Measurements from ENCODE around the gene RNU1-2. TPM values are rescaled to one million over a fixed set of nuclear protein-coding genes. Genes with fewer than 3 reads are reported as not detected.
"Not testable (repeated sequence)": the region's sequence is repeated elsewhere in the genome, so short reads cannot be mapped to it uniquely, and the experiment has no call there.

Gene RNU1-2
- polyA plus RNA-seq, 3 donors = not detected

GRCh38 chr1:16891057-16891456 is 4.7 kb upstream of the RNU1-2 start:
- H3K27me3 ChIP-seq (ENCODE audit: control insufficient read depth in 2 of 2, insufficient read depth in 2 of 2, low read length in 2 of 2); H3K4me2 ChIP-seq (replicated peaks; ENCODE audit: extremely low read depth, low read length, poor library complexity, severe bottlenecking); H3K36me3 Mint-ChIP-seq; H3K9me3 Mint-ChIP-seq; H2AFZ ChIP-seq (ENCODE audit: insufficient read depth, low read depth, low read length, poor library complexity, severe bottlenecking); DNase-seq; H4K20me1 ChIP-seq (ENCODE audit: insufficient read depth, low read length); H3K27ac Mint-ChIP-seq; intact Hi-C loops (cut with micrococcal nuclease); H3K9ac ChIP-seq (ENCODE audit: insufficient read depth, low read length, poor library complexity, severe bottlenecking); H3K4me3 Mint-ChIP-seq; H3K27me3 Mint-ChIP-seq (ENCODE audit: low read depth in 3 of 3); H3K4me3 ChIP-seq (replicated peaks in 1 of 3; ENCODE audit: low read depth in 2 of 3, low read length in 3 of 3); H3K79me2 ChIP-seq (ENCODE audit: insufficient read depth, low read length); H3K9me3 ChIP-seq (replicated peaks in 1 of 2; ENCODE audit: control insufficient read depth in 1 of 2, insufficient read depth in 1 of 2, low read length in 2 of 2); H3K36me3 ChIP-seq (replicated peaks in 1 of 2; ENCODE audit: control insufficient read depth in 1 of 2, insufficient read depth in 2 of 2, low read length in 2 of 2); H3K27ac ChIP-seq (ENCODE audit: low read depth in 1 of 2, low read length in 2 of 2): not testable (repeated sequence)
- H3K4me1 ChIP-seq (ENCODE audit: control insufficient read depth in 1 of 2, insufficient read depth in 2 of 2, low read length in 2 of 2) = peaks cover 12 to 23% of the 10 kb centered on the region in 2 donors
- 88% methylated on average over 2 of the region's 4 CpGs for WGBS (ENCODE audit: insufficient coverage)
- H3K4me1 Mint-ChIP-seq = peaks cover 20% of the 10 kb centered on the region

- H3K36me3 Mint-ChIP-seq; H3K27me3 Mint-ChIP-seq (ENCODE audit: low read depth in 3 of 3); intact Hi-C loops (cut with micrococcal nuclease); H3K9me3 ChIP-seq (replicated peaks in 1 of 2; ENCODE audit: control insufficient read depth in 1 of 2, insufficient read depth in 1 of 2, low read length in 2 of 2); H3K9ac ChIP-seq (ENCODE audit: insufficient read depth, low read length, poor library complexity, severe bottlenecking); H3K4me3 Mint-ChIP-seq; H3K27me3 ChIP-seq (ENCODE audit: control insufficient read depth in 2 of 2, insufficient read depth in 2 of 2, low read length in 2 of 2); H3K9me3 Mint-ChIP-seq; H2AFZ ChIP-seq (ENCODE audit: insufficient read depth, low read depth, low read length, poor library complexity, severe bottlenecking); H3K36me3 ChIP-seq (replicated peaks in 1 of 2; ENCODE audit: control insufficient read depth in 1 of 2, insufficient read depth in 2 of 2, low read length in 2 of 2); H3K79me2 ChIP-seq (ENCODE audit: insufficient read depth, low read length); DNase-seq; H3K4me3 ChIP-seq (replicated peaks in 1 of 3; ENCODE audit: low read depth in 2 of 3, low read length in 3 of 3); H3K4me2 ChIP-seq (replicated peaks; ENCODE audit: extremely low read depth, low read length, poor library complexity, severe bottlenecking); H3K27ac ChIP-seq (ENCODE audit: low read depth in 1 of 2, low read length in 2 of 2); H4K20me1 ChIP-seq (ENCODE audit: insufficient read depth, low read length): not testable (repeated sequence)
- H3K4me1 ChIP-seq (ENCODE audit: control insufficient read depth in 1 of 2, insufficient read depth in 2 of 2, low read length in 2 of 2) = peaks cover 23 to 36% of the 10 kb centered on the region in 2 donors
- WGBS (ENCODE audit: insufficient coverage) = 54% methylated on average over 3 of the region's 6 CpGs
- Mint-ChIP-seq H3K4me1 (peaks cover 33% of the 10 kb centered on the region), H3K27ac (peak overlapping the region in 1 of 7 donors; percentile 17)
Measured at GRCh38 chr1:16892978-16893525, 2.7 kb upstream of the RNU1-2 start.

GRCh38 chr1:16893796-16894195 is 2.0 kb upstream of the RNU1-2 start:
- H3K27ac ChIP-seq (ENCODE audit: low read depth in 1 of 2, low read length in 2 of 2); intact Hi-C loops (cut with micrococcal nuclease); H3K27me3 Mint-ChIP-seq (ENCODE audit: low read depth in 3 of 3); H4K20me1 ChIP-seq (ENCODE audit: insufficient read depth, low read length); H3K4me3 Mint-ChIP-seq; H3K9me3 Mint-ChIP-seq; H3K4me3 ChIP-seq (replicated peaks in 1 of 3; ENCODE audit: low read depth in 2 of 3, low read length in 3 of 3); H3K27me3 ChIP-seq (ENCODE audit: control insufficient read depth in 2 of 2, insufficient read depth in 2 of 2, low read length in 2 of 2); H3K4me2 ChIP-seq (replicated peaks; ENCODE audit: extremely low read depth, low read length, poor library complexity, severe bottlenecking); DNase-seq; H3K27ac Mint-ChIP-seq; H3K9ac ChIP-seq (ENCODE audit: insufficient read depth, low read length, poor library complexity, severe bottlenecking); H3K36me3 Mint-ChIP-seq; H3K36me3 ChIP-seq (replicated peaks in 1 of 2; ENCODE audit: control insufficient read depth in 1 of 2, insufficient read depth in 2 of 2, low read length in 2 of 2); H3K9me3 ChIP-seq (replicated peaks in 1 of 2; ENCODE audit: control insufficient read depth in 1 of 2, insufficient read depth in 1 of 2, low read length in 2 of 2); H2AFZ ChIP-seq (ENCODE audit: insufficient read depth, low read depth, low read length, poor library complexity, severe bottlenecking); H3K79me2 ChIP-seq (ENCODE audit: insufficient read depth, low read length): not testable (repeated sequence)
- H3K4me1 ChIP-seq (ENCODE audit: control insufficient read depth in 1 of 2, insufficient read depth in 2 of 2, low read length in 2 of 2) = peaks cover 19 to 29% of the 10 kb centered on the region in 2 donors
- H3K4me1 Mint-ChIP-seq = peaks cover 26% of the 10 kb centered on the region
- WGBS (ENCODE audit: insufficient coverage) = 86% methylated on average over 1 of the region's 4 CpGs

GRCh38 chr1:16894338-16894737 is 1.4 kb upstream of the RNU1-2 start:
- H3K27ac ChIP-seq (ENCODE audit: low read depth in 1 of 2, low read length in 2 of 2); H3K9ac ChIP-seq (ENCODE audit: insufficient read depth, low read length, poor library complexity, severe bottlenecking); H3K4me3 ChIP-seq (replicated peaks in 1 of 3; ENCODE audit: low read depth in 2 of 3, low read length in 3 of 3); H3K4me3 Mint-ChIP-seq; intact Hi-C loops (cut with micrococcal nuclease); DNase-seq; H3K36me3 Mint-ChIP-seq; H3K9me3 Mint-ChIP-seq; H3K36me3 ChIP-seq (replicated peaks in 1 of 2; ENCODE audit: control insufficient read depth in 1 of 2, insufficient read depth in 2 of 2, low read length in 2 of 2); H3K27me3 ChIP-seq (ENCODE audit: control insufficient read depth in 2 of 2, insufficient read depth in 2 of 2, low read length in 2 of 2); H3K4me2 ChIP-seq (replicated peaks; ENCODE audit: extremely low read depth, low read length, poor library complexity, severe bottlenecking); H3K79me2 ChIP-seq (ENCODE audit: insufficient read depth, low read length); H4K20me1 ChIP-seq (ENCODE audit: insufficient read depth, low read length); H3K27me3 Mint-ChIP-seq (ENCODE audit: low read depth in 3 of 3); H2AFZ ChIP-seq (ENCODE audit: insufficient read depth, low read depth, low read length, poor library complexity, severe bottlenecking); H3K9me3 ChIP-seq (replicated peaks in 1 of 2; ENCODE audit: control insufficient read depth in 1 of 2, insufficient read depth in 1 of 2, low read length in 2 of 2): not testable (repeated sequence)
- Mint-ChIP-seq H3K27ac (peak overlapping the region in 1 of 7 donors; percentile 64), H3K4me1 (peaks cover 23% of the 10 kb centered on the region)
- peaks cover 18 to 27% of the 10 kb centered on the region in 2 donors for H3K4me1 ChIP-seq (ENCODE audit: control insufficient read depth in 1 of 2, insufficient read depth in 2 of 2, low read length in 2 of 2)
- WGBS (ENCODE audit: insufficient coverage) = 86% methylated on average over 3 of the region's 6 CpGs

Measured in CD14-positive monocyte (primary cell).